ENCODE data around the gene CDV3. TPM values are rescaled to one million over a fixed set of nuclear protein-coding genes. Genes with fewer than 3 reads are reported as not detected.

CDV3 gene
- total RNA-seq, 4 donors from 2014 or later: 241 to 376 (median 350) TPM

- H3K27me3 ChIP-seq: no peaks in the 10 kb centered on the region
- no peaks in the 10 kb centered on the region for H3K36me3 ChIP-seq
- ATAC-seq (no peak), DNase-seq (no peak)
- H3K27ac ChIP-seq: peak overlapping the region; percentile 91 to 97 (median 94)
- intact Hi-C loops (cut with DNase I; ENCODE audit: low total_unique reads): loop anchor here (1.0 to 10.0 kb wide), 9 partner anchors 90 to 1155 kb away; partner anchors contain the start of genes ANAPC13, CEP63, DNAJC13 and NPHP3
- TF ChIP-seq CTCF (IDR thresholded peaks at IDR 0.05 in 4 of 5, conservative IDR thresholded peaks at IDR 0.05 in 1 of 5) (no peak), POLR2A (IDR thresholded peaks at IDR 0.05) (no peak)
- in situ Hi-C loops (cut with MboI; ENCODE audit: low sequenced_read_pairs in 4 of 4): loop anchor here in 2 of 4 donors (10.0 kb wide), 2 partner anchors 108 to 848 kb away; partner anchors contain the start of gene NPHP3 (in 2 of the 2)
- no peaks in the 10 kb centered on the region for H3K9me3 ChIP-seq
- H3K4me1 ChIP-seq: peaks cover 29 to 30% of the 10 kb centered on the region in 2 donors
- peak overlapping the region; percentile 43 to 82 (median 56) for H3K4me3 ChIP-seq
Measured at GRCh38 chr3:133572158-133573053, 1.1 kb upstream of the CDV3 start.

GRCh38 chr3:133573054-133573628 lies 345 bp upstream of the CDV3 start:
- H3K9me3 ChIP-seq: no peaks in the 10 kb centered on the region
- in situ Hi-C loops (cut with MboI; ENCODE audit: low sequenced_read_pairs in 4 of 4): loop anchor here in 2 of 4 donors (10.0 kb wide), 2 partner anchors 108 to 848 kb away; partner anchors contain the start of gene NPHP3 (in 2 of the 2)
- H3K27ac ChIP-seq: peak overlapping the region; percentile 96 to 99 (median 98)
- ATAC-seq: peak; percentile 89 to 91
- peak overlapping the region; percentile 52 to 82 (median 63) for H3K4me3 ChIP-seq
- peak in 1 of 2 donors; percentile 1 for TF ChIP-seq POLR2A (IDR thresholded peaks at IDR 0.05)
- no peak for TF ChIP-seq CTCF (IDR thresholded peaks at IDR 0.05 in 4 of 5, conservative IDR thresholded peaks at IDR 0.05 in 1 of 5)
- H3K4me1 ChIP-seq: peaks cover 37% of the 10 kb centered on the region in 2 donors
- H3K36me3 ChIP-seq: no peaks in the 10 kb centered on the region
- intact Hi-C loops (cut with DNase I; ENCODE audit: low total_unique reads): loop anchor here (1.0 to 10.0 kb wide), 9 partner anchors 89 to 1156 kb away; partner anchors contain the start of genes ANAPC13, CEP63, DNAJC13 and NPHP3
- H3K27me3 ChIP-seq: no peaks in the 10 kb centered on the region
- DNase-seq: peak; percentile 100

- in situ Hi-C loops (cut with MboI; ENCODE audit: low sequenced_read_pairs in 4 of 4) (loop anchor here in 2 of 4 donors (10.0 kb wide), 2 partner anchors 110 to 850 kb away; partner anchors contain the start of gene NPHP3 (in 2 of the 2)), intact Hi-C loops (cut with DNase I; ENCODE audit: low total_unique reads) (loop anchor here (2.0 to 10.0 kb wide), 6 partner anchors 88 to 1157 kb away; partner anchors contain the start of genes ANAPC13, CEP63, DNAJC13 and RYK)
- Histone ChIP-seq H3K27me3 (no peaks in the 10 kb centered on the region), H3K4me1 (peaks cover 46 to 49% of the 10 kb centered on the region in 2 donors), H3K9me3 (no peaks in the 10 kb centered on the region), H3K4me3 (peak overlapping the region; percentile 80 to 100 (median 90)), H3K27ac (peak overlapping the region; percentile 96 to 99 (median 98)), H3K36me3 (peaks cover 0 to 5% of the 10 kb centered on the region in 2 donors)
- ATAC-seq (peak; percentile 46 to 50), DNase-seq (peak; percentile 34 to 54)
- TF ChIP-seq CTCF (IDR thresholded peaks at IDR 0.05 in 4 of 5, conservative IDR thresholded peaks at IDR 0.05 in 1 of 5): no peak
- TF ChIP-seq POLR2A (IDR thresholded peaks at IDR 0.05): peak; percentile 5 to 66
Measured at GRCh38 chr3:133574260-133574881, 885 bp downstream of the CDV3 start.

GRCh38 chr3:133575086-133575485 lies 1.6 kb downstream of the CDV3 start:
- intact Hi-C loops (cut with DNase I; ENCODE audit: low total_unique reads): loop anchor here (2.0 to 10.0 kb wide), 3 partner anchors 534 to 790 kb away; partner anchors contain the start of gene RYK
- DNase-seq (no peak), ATAC-seq (no peak)
- H3K4me3 ChIP-seq: peak overlapping the region; percentile 80 to 100 (median 90)
- no peaks in the 10 kb centered on the region for H3K27me3 ChIP-seq
- no peaks in the 10 kb centered on the region for H3K9me3 ChIP-seq
- no peak for TF ChIP-seq POLR2A (IDR thresholded peaks at IDR 0.05)
- TF ChIP-seq CTCF (IDR thresholded peaks at IDR 0.05 in 4 of 5, conservative IDR thresholded peaks at IDR 0.05 in 1 of 5): no peak
- peak overlapping the region; percentile 96 to 99 (median 98) for H3K27ac ChIP-seq
- in situ Hi-C loops (cut with MboI; ENCODE audit: low sequenced_read_pairs in 4 of 4): loop anchor here in 3 of 4 donors (10.0 to 25.0 kb wide), 3 partner anchors 110 to 863 kb away; partner anchors contain the start of gene NPHP3 (in 3 of the 3)
- peaks cover 0 to 10% of the 10 kb centered on the region in 2 donors for H3K36me3 ChIP-seq
- peaks cover 46 to 51% of the 10 kb centered on the region in 2 donors for H3K4me1 ChIP-seq

Measured in gastrocnemius medialis (tissue), 4 donors.